Endometrial microvascular endothelial cells (primary cell): ENCODE results near the gene UPF1. TPM values are rescaled to one million over a fixed set of nuclear protein-coding genes. Genes with fewer than 3 reads are reported as not detected.

Experiments
- in situ Hi-C: cut with HindIII; loops from 2 replicates; pipeline ENCODE4 v1.10.0; 2017; ENCODE audit warnings: low sequenced_read_pairs, low pct_unique_long_range_greater_than_20kb; ENCODE audit errors: inconsistent ontology term
- total RNA-seq: library from RNA; depleted of rRNA; stranded (reverse); fragments of >200 nt; gene quantifications from one replicate; pipeline ENCODE4 v1.2.3, GENCODE V29; 2015; ENCODE audit errors: inconsistent ontology term

UPF1 gene
- total RNA-seq, 1 donor from 2014 or later, result 51.3 TPM

- in situ Hi-C loops, result no loop called here
Measured at GRCh38 chr19:18833141-18833476, 1.4 kb downstream of the UPF1 start.

DNA sequence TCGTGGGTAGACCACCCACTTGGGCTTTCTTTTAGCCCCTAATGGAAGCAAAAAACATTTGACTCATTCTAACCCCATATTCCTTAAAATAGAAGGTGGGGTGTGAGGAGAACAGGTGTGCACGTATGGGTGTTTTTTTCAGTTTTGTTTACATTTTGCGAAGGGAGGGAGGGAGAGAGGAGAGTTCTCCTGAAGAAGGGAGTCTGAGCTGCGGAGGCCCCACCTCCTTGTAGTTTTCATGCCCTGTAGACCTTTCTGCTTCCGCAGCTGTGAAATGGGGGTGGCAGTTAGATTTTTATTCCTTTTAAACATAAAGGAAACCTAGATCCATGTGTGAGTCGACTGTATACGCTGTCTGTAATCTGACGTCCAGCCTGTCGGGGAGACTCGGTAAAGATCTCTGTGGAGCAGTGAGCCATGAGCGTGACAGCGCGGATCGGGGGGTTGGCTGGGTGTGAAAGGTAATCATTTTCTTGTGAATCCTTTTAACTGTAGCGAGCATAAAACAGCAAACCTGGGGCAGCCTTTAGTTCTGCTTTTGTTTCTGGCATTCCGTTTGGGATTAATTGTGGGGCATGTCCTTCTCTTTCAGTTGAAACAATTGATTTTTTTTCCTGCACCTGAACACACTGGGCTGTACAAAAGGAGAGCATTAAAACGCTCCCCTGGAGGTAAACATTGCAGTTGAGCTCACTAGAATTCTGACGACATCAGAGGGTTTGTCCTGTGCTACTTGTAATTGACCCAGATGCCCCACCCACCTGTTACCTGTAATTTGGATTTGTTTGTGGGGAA, 2.3 kb downstream of the UPF1 start:
- in situ Hi-C loops, result no loop called here

GRCh38 chr19:18834644-18834984, 2.9 kb downstream of the UPF1 start:
- in situ Hi-C loops, result no loop called here

DNA sequence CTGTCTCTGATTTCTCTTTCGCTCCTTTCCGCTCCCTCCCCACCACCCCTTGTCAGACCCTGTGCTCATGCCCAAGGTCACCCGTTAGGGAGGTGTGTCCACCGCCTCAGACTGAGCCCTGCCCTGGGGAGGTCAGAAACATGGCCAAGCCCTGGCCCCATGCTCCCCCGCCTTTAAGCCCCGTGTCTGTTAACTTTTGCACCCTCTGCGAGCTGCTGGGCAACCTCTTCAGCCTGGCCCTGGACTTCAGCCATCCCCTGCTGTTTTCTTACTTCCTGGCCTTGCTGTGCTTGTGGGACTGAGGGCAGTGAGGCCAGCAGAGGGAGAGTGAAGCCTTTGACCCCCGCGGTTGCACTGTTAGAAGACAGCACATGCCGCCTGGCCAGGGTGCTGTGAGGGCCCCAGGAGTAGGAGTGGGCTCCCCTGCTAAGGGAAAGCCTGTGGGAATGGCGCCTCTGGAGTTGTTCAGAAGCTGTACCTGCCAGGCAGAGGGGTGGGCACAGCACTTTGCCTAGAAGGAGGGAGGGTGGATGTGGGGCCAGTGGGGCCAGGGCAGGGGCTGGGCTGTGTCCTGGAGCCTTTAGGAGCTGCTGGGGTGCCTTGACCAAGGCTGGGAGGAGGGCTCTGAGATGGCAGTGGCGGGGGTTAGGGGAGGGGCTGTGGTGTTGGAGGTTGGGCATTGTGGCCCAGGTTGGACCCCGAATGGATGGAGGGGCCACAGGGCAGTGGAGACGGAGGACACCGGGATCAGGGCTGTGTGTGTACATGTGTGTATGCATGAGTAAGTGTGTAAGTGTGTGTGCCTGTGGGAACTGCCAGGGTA, 7.9 kb downstream of the UPF1 start:
- in situ Hi-C loops, result no loop called here

DNA sequence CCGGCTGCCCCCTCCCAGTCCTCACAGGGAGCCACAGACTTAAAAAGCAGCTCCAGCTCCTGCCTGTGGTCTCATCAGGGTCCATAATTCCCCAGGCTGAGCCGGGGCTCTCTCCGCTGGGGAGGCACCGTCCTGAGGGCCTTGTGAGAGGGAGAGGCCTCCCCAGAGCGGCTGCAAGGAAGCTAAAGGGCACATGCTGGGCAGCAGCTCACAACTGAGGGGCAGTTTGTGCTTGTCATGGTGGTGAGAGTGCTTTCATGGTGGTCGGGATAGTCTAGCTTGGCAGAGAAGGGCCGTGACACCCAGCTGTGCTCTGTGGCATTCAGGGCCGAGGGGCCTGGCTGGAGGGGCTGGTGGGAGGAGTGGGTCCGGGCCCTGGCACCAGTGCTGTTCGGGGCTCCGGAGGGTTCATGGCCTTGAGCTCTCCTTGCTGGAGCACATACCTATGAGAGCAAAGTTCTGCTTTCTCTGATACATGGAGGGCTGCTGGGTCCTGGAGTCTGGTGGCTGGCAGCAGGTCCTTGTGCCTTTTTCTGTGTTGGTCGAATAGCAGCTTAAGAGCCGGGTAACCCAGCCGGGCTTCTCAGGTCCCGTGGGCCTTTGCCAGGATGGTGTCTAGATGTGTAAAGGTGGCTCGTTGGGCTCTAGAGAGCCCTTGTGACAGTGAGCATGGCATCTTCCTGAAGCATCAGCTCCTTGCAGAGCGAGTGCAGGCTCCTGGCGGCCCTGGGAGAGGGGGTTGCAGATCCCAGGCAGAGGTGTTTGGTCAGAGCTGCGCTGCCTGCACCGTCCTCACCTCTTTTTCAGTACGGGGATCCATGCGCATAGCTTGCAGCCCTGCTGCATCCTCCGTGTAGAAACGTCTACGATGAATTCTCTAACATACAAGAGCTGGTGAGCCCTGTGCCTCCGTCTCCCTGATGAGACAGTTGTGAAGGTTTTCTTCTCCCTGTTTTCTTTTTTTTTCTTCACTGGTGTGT, 8.8 kb downstream of the UPF1 start:
- in situ Hi-C loops, result no loop called here

DNA sequence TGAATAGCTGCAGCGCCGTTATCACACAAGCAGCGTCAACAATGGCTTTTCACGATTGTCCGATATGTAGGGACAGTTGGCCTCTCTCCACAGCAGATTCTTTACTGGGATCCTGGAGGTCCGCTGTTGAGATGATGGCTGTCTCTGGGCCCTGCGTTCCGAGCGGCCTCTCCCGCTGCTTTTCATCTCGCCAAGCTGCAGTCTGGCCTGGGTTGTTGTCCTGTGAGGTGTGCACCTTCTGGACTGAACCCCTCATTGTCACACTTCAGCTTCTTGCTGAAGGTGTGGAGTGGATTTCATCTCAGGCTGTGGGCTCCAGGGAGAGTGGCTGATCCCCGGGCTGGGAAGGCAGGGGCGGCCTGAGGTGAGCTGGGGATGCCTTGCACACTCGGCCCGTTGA, 9.6 kb downstream of the UPF1 start:
- in situ Hi-C loops, result no loop called here

DNA sequence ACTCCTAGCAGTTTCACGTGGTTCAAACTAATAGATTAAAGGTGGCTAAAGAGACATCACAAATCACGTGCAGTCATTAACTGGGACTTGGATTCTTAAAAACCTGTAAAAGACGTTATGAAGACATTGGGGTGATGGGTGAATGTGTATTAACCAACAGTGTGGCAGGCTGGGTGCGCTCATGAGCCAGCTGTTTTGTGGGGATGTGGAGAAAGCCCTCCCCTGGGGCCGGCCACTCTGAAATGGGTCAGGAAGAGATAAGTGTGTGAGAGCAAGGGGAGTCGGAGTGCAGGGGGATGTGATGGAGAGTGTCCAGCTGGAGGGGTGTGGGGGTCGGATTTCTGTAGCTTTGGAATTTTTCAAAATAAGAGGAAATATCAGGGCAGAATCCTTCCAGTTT, 10.4 kb downstream of the UPF1 start:
- in situ Hi-C loops, result no loop called here

DNA sequence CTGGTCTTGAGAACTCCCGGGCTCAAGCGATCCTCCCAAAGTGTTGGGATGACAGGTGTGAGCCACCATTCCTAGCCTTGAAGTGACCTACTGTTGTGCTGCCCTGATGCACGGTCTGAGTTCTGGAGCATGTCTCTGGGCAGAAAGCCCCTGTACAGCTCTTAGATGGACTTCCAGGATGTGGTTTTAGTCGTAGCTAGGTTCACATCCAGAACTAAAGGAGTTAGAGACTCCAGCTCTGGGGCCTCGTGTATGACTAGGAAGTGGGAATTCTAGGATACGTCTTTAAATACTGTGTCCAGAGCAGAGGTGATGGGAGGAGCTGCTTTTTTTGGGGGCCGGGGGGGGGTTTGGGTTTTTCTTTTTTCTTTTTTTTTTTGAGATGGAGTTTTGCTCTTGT, 12.2 kb downstream of the UPF1 start:
- in situ Hi-C loops, result no loop called here

DNA sequence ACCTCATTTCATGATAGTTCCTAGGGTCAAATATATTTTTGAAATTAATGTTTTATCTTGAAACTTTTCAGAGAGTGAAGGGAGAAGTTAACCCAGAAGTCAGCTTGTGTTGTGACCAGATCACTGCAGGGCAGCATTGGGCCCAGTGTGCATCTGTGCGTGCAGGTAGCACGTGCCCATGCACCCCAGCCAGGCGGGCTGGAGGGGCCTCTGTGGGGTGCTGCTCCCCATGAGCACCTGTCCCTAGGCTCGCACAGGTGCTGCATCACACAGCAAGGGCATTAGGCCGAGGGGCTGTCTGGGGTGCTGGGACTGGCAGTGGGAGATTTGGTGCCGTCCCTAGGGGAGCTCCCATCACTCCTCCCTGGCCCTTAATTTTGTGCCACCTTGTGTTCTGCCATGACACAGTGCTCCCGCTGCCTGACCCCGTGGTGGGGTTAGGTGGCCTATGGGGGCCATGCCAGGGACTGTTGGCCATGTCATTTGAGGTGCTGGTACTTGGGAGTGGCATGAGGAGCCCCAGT, 13.1 kb downstream of the UPF1 start:
- in situ Hi-C loops, result no loop called here

- in situ Hi-C loops, result no loop called here
Measured at GRCh38 chr19:18845961-18846360, 14.2 kb downstream of the UPF1 start.

GRCh38 chr19:18846862-18847548, 15.2 kb downstream of the UPF1 start:
- in situ Hi-C loops, result no loop called here

- in situ Hi-C loops, result no loop called here
Measured at GRCh38 chr19:18847549-18848463, 16.0 kb downstream of the UPF1 start.

DNA sequence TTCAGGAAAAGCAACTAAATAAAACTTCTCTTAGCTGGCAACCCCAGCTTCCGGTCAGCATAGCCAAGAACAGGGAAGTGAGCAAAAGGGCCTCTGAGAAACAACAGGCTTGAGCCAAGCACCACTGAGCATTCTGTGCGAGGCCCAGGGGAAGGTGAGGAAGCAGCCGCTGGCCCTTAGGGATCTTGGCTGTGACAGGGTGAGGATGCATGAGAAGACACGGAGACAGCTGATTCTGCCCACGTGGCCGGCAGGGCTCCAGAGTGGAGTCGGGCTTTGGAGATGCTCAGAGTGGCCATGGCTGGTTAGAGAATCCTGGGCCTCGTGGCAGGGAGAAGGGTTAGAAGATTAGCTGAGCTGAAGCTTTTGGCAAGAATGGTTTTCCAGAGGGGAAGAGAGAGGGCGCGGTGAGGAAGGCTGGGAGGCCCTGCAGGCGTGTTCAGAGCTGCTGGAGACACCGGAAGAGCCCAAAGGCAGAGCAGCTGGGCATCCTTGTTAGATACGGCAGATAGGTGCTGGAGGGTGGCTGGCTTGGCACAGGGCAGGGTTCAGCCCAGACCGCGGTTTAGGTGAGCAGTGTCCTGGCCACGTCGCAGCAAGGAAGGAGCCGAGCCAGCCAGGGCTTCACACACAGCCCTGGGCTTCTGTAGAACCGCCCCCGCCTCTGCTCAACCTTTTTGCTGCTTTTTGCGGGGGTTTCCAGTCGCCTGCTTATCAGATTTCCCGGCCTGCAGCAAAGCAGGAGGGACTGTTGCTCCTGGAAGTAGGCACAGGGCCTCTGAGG, 17.3 kb downstream of the UPF1 start:
- in situ Hi-C loops, result no loop called here

DNA sequence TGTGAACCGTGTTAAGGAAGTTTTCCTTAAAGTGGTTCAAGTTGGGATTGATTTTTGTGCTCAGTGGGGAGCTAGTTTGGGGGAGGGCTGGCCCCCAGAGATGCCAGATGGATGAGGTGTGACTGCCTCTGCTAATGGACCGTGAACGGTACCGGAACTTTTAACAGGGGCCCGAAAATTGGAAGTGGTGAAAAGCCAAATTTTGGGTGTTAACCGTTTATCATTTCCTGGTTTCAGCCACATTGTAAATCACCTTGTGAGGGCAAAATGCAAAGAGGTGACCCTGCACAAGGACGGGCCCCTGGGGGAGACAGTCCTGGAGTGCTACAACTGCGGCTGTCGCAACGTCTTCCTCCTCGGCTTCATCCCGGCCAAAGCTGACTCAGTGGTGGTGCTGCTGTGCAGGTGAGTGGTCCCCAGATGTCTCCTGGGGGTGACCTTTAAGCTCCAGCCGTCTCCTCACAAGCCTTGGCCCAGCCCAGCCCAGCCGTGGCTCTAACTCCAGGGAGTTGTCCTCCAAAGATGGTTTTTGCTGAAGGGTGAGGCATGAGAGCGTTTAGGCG, 18.2 kb downstream of the UPF1 start:
- in situ Hi-C loops, result no loop called here

GRCh38 chr19:18850471-18851375, 19.0 kb downstream of the UPF1 start:
- in situ Hi-C loops, result no loop called here
